Midbrain (tissue), 1 donor: ENCODE results near the gene MCCC2.
"Not testable (repeated sequence)": the region's sequence is repeated elsewhere in the genome, so short reads cannot be mapped to it uniquely, and the experiment has no call there.

Experiments used
- DNase-seq: peaks from one replicate; lab custom pipeline; 2025; lab: John Stamatoyannopoulos, UW

MCCC2 gene

DNA sequence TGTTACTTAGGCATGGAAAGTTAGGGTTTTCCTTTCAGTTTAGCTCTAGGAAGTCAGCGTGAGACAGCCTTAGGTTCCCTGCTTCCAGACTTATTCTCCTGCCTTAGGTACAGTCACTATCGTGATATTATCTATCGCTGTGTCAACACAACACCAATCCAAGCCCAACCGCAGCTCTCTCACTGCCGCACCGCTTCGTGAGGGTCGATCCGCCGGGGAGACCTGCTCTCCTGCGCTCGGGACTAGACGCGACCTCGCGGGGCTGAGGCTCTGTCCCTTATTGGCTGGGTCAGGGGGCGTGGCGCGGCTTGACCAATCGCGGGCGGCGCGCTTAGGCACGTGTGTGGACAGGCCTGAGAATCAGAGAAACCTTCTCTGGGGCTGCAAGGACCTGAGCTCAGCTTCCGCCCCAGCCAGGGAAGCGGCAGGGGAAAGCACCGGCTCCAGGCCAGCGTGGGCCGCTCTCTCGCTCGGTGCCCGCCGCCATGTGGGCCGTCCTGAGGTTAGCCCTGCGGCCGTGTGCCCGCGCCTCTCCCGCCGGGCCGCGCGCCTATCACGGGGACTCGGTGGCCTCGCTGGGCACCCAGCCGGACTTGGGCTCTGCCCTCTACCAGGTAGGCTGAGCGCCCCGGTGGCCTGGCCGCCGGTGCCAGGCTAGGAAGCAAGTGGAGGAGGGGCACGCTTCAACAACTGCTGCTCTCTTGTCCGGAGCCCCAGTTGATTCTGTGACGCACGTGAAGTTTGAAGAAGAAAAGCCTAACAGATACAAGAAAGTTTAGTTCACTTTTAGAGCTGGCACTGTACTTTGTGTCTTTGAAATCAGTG is at the start of gene MCCC2:
Gene MCCC2 (plus strand): TSS at position 400 of the 825 bp plus-strand sequence. CDS start 86 bp downstream, at position 486.
- peak; percentile 94 for DNase-seq

DNA sequence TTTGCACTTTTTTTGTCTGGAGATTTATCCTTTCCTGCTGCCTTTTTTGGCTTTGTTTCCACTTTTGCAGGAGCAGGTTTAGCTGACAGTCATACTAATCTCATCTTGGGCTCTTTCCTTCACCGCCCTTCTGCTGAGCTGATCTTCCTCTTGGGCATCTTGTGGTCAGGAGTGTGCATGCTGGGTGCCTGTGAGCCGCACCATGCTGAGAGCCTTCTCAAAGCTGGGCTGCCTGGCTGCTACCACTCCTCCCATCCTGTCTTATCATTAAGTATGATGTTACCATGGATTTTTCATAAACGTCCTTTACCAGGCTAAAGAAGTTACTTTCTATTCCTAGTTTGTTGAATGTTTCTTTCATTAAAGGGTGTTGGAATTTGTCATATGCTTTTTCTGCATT is 49.5 kb upstream of the MCCC2 start:
- DNase-seq = no peak

GRCh38 chr5:71550885-71551284 is 36.3 kb upstream of the MCCC2 start:
- not testable (repeated sequence) for DNase-seq

GRCh38 chr5:71551582-71551981 is 35.6 kb upstream of the MCCC2 start:
- DNase-seq = not testable (repeated sequence)

DNA sequence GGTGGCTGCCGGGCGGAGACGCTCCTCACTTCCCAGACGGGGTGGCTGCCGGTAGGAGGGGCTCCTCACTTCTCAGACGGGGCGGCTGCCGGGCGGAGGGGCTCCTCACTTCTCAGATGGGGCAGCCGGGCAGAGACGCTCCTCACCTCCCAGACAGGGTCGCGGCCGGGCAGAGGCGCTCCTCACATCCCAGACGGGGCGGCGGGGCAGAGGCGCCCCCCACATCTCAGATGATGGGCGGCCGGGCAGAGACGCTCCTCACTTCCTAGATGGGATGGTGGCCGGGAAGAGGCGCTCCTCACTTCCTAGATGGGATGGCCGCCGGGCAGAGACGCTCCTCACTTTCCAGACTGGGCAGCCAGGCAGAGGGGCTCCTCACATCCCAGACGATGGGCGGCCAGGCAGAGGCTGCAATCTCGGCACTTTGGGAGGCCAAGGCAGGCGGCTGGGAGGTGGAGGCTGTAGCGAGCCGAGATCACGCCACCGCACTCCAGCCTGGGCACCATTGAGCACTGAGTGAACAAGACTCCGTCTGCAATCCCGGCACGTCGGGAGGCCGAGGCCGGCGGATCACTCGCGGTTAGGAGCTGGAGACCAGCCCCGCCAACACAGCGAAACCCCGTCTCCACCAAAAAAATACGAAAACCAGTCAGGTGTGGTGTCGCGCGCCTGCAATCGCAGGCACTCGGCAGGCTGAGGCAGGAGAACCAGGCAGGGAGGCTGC is 35.0 kb upstream of the MCCC2 start:
- DNase-seq = not testable (repeated sequence)

GRCh38 chr5:71563161-71563560 is 24.0 kb upstream of the MCCC2 start:
- DNase-seq = no peak

DNA sequence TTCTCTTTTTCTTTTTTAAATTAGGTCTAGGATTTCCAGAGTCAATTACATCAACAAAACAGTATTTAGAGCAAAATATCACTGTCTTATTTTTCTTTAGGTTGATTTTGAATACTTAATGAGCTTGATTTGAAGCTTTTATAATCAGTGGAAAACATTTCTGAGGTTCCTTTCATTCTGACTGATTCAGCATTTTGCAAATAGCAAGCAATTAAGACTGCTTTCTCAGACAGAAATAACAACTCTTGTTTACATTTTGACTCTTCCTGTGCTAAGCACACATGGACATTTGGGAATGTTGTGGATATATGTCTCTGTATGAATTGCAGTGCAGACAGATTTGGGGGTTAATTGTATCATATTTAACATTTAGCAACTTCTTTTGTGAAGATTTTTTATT is 22.2 kb upstream of the MCCC2 start:
- DNase-seq = no peak

DNA sequence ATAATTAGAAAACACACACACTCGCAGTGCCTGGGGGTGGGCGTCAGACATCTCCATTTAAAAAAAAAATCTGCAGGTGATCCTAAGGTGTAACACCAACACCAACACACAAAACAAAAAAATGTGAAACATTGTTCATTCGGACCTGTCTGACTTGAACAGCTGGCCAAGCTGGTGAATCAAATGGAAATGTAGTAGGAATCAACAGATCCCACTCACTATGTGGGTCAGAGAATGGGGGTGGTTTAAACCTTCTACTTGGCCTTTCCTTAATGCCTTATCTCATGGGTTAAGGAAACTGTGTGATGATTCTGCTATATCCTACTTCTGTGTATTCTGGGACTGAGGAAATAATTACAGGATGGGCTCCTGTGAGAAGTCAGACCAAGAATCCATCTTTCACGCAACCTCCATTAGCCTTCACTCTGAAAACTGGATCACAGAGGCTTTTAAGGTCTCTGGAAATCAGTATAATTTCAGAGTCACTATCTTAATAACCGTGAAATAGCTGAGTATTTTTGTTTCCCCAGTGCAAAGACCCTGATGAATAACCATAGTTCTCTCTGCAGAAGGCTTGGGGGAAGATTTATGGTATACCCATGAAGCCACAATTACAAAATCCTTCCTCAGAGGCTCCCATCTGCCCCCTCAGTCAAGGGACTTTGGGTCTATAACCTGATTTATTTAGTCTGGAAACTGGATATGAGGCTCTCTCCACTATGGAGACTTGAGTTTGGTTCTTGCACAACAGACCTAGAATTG is 17.2 kb upstream of the MCCC2 start:
- DNase-seq = no peak

DNA sequence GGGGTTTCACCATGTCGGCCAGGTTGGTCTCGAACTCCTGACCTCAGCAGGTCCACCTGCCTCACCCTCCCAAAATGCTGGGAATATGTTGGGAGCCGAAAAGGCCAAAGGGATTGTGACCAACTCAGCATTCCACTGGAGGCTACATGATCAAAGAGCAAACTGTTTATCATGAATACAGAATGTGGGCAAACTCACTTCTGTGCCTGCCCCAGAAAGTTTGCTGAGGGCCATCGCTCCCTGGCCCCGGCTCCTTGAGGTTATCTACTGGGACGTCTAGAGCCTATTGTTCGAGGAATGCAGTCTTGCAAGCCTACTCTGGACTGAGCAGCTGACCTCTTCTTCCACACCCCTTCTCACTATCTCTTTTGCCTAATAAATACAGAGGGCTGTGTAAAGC is 15.3 kb upstream of the MCCC2 start:
- not testable (repeated sequence) for DNase-seq

DNA sequence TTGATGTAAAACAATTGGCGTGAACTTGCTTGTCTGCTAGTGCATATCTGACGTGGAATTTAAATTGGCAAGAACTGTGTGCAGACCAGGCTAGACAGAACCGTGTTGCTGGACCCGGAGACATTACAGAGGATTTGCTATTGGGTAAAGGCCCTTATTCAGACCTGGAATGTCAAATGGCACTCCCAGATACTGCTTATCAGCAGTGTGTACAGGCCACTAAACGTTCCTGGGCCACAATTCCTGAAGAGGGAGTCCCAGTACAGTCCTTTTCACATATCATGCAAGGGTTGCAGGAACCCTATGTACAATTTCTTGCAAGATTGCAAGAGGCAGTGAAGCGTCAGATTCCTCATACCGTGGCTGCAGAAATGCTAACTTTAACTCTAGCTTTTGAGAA is 13.5 kb upstream of the MCCC2 start:
- no peak for DNase-seq

GRCh38 chr5:71575588-71575987 is 11.6 kb upstream of the MCCC2 start:
- DNase-seq = not testable (repeated sequence)

DNA sequence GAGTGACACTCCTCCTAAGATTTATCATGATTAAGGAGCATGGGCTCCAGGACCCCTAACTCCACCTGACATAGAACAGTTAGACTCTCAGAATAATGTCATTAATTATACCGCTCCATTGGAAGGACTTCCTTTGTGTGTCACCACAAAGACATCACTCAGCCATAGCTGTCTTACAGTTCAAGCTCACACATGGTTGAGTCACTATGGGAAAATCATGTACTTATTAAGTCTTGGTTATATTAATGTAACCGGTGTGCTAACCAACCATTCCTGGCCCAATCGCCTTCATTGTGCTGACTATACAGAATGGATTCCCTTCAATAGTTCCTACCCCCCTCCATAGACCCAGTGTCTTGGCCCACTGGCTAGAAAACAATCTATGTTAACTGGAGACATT is 10.9 kb upstream of the MCCC2 start:
- DNase-seq = no peak

GRCh38 chr5:71577839-71578238 is 9.3 kb upstream of the MCCC2 start:
- DNase-seq = not testable (repeated sequence)

DNA sequence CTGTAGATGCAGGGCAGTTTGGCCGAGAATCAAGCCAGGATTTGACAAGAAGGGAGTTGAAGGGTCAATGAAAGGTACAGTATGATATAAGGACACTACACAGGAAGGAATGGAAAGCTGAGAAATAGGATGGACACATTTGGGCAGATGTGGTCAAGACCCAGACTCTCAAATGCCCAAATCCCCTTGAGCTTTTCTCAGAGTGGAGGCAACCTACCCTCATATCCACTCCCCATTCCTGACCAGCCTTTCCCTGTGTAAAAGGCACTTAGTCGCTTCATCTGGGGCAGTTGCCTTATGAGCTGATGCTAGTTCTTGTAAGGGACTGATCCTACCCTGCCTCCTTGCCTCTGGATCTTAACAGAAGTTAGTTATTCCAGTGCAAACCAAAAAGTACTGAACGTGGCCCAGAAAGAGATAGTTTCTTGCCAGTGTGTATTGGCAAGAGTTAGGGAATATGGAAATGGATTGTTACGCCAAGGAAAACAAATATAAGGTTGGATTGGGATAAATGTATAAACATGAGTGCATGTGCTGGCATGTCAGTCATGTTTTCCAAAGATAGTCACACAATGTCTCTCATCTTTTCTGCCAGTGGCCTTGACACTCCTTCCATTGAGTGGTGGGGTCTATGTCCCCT is 4.1 kb upstream of the MCCC2 start:
- no peak for DNase-seq

DNA sequence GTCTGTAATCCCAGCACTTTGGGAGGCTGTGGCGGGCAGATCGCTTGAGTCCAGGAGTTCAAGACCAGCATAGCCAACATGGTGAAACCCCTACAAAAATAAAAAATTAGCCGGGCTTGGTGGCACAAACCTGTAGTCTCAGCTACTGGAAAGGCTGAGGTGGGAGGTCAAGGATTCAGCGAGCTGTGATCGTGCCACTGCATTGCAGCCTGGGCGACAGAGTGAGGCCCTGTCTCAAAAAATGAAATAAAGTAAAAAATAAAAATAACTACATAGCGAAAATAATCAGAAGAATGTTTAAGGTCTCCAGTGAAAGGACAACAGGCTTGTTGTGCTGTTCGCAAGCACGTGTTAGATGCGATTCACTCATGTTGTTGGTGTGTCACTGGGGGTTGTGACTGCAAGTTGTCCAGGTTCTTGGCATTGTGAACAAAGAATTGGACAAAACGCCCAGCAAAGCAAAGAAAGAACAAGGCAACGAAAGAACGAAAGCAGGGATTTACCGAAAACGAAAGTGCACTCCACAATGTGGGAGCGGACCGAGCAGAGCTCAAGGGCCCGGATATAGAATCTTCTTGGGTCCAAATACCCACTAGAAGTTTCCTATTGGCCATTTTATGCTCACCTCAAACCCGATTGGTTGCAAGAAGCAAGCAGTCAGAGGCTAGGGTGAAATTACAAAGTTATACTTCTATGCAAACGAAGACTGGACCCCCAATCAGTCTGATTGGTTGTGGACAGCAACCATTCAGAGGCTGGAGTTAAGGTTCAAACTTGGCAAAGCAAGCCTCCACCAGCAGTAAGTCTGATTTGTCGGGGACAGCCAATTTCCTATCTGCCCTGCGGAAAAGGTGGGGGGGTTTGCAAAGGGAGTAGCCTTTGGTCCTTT is 844 bp upstream of the MCCC2 start:
- no peak for DNase-seq

DNA sequence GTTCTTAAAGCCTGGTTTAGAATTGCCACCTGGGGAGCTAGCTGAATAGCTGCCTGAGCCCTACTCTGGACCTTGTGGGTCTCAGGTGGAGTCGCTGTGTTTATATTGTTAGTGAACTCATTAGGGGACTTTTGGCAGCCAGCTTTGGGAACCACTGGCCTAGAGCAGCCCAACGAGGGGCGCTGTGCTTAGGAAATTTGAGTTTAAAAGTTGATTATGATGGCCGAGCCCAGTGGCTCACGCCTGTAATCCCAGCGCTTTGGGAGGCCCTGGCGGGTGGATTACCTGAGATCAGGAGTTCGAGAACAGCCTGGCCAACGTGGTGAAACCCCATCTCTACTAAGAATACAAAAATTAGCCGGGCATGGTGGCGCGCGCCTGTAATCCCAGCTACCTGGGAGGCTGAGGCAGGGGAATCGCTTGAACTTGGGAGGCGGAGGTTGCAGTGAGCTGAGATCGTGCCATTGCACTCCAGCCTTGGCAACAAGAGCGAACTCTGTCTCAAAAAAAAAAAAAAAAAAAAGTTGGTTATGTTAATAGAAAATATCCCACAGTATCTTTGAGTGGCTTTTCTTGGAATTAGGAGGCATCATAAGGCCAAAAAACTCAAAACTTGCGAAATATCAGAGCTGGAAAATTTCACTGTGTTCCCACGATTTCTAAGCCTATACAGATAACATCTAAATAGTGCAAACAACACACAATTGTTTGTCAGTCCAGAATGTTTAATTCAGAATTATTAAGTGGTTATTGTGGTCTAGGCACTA is 809 bp downstream of the MCCC2 start:
- no peak for DNase-seq

GRCh38 chr5:71588533-71588885 is 1.4 kb downstream of the MCCC2 start:
- no peak for DNase-seq

GRCh38 chr5:71589903-71590302 is 2.8 kb downstream of the MCCC2 start:
- no peak for DNase-seq

- DNase-seq = no peak
Observed at GRCh38 chr5:71591100-71591499, 4.0 kb downstream of the MCCC2 start.

- no peak for DNase-seq
Observed at GRCh38 chr5:71596169-71596568, 9.0 kb downstream of the MCCC2 start.
